ENCODE measurements around the gene AGER. TPM values are rescaled to one million over a fixed set of nuclear protein-coding genes. Genes with fewer than 3 reads are reported as not detected.

The AGER gene
- total and polyA plus RNA-seq, 7 donors = 1.9 to 10.6 (median 5.3) TPM; not detected in 1

DNA sequence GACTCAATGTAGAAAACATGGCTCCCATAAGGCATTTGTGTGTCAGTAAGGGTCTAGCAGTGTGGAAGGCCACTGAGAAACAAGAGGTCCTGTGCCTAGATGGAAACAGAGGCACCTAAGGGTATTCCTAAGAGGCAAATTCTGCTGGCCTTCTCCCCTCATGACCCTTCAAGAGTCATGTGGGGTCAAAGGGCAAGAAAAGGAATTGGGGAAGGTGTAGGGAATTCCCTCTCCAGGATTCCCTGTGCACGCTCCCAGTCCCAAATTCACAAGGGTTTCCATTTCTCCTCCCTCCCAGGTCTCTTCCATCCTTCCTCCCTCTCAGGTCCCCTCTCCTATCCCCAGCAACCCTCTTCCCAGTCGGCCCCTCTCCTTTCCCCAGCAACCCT lies 8.7 kb downstream of the AGER start:
- TF ChIP-seq EP300 (IDR thresholded peaks at IDR 0.05) = no peak
- TF ChIP-seq, protein P1, sequence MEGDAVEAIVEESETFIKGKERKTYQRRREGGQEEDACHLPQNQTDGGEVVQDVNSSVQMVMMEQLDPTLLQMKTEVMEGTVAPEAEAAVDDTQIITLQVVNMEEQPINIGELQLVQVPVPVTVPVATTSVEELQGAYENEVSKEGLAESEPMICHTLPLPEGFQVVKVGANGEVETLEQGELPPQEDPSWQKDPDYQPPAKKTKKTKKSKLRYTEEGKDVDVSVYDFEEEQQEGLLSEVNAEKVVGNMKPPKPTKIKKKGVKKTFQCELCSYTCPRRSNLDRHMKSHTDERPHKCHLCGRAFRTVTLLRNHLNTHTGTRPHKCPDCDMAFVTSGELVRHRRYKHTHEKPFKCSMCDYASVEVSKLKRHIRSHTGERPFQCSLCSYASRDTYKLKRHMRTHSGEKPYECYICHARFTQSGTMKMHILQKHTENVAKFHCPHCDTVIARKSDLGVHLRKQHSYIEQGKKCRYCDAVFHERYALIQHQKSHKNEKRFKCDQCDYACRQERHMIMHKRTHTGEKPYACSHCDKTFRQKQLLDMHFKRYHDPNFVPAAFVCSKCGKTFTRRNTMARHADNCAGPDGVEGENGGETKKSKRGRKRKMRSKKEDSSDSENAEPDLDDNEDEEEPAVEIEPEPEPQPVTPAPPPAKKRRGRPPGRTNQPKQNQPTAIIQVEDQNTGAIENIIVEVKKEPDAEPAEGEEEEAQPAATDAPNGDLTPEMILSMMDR (IDR thresholded peaks at IDR 0.05) = no peak
- no peak for TF ChIP-seq POLR2A (IDR thresholded peaks at IDR 0.05)
- no peak for TF ChIP-seq POLR2AphosphoS5 (IDR thresholded peaks at IDR 0.05)
- no peaks in the 10 kb centered on the region for H3K27me3 ChIP-seq
- DNase-seq = no peak
- peaks cover 0 to 57% (median 44%) of the 10 kb centered on the region in 4 donors for H3K4me1 ChIP-seq
- peak overlapping the region; percentile 85 to 97 (median 92) for H3K4me3 ChIP-seq
- H3K27ac ChIP-seq = peak overlapping the region; percentile 88 to 96 (median 94)
- 8 to 25% methylated on average over 2 of the region's 2 CpGs for WGBS, 2 donors
- intact Hi-C loops (cut with DNase I) = loop anchor here (5.0 to 10.0 kb wide), 2 partner anchors 351 to 508 kb away; partner anchors contain the start of genes CSNK2B, HSPA1B and LY6G5B
- no peaks in the 10 kb centered on the region for H3K9me3 ChIP-seq
- H3K36me3 ChIP-seq = peaks cover 0 to 20% (median 13%) of the 10 kb centered on the region in 4 donors

DNA sequence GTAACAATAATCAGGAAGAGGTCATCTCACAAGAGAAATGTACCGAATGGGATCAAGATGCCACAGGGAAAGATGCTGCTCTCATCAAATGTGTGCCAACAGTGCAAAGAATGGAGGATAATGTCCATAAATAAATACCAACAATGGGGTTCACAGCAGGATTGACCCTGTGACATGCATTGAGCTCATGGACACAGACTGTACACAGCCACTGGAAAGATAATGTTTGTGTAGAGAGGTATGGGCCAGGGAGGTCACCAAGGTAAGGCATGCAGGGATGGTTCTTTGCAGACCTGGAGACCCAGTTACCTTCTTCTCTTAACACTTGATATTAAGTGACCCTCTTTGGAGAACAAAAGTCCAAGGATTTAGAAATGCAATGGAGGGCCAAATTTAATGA lies 9.6 kb downstream of the AGER start:
- Histone ChIP-seq H3K4me3 (no peak overlapping the region), H3K36me3 (peaks cover 0 to 20% (median 13%) of the 10 kb centered on the region in 4 donors), H3K27ac (peak overlapping the region in 1 of 4 donors; percentile 96), H3K4me1 (peaks cover 0 to 48% (median 35%) of the 10 kb centered on the region in 4 donors), H3K27me3 (no peaks in the 10 kb centered on the region), H3K9me3 (no peaks in the 10 kb centered on the region)
- 93 to 94% methylated on average over 1 of the region's 1 CpG for WGBS, 2 donors
- intact Hi-C loops (cut with DNase I) = loop anchor here (10.0 kb wide), 1 partner anchor 350 kb away; the partner anchor contains the start of gene HSPA1B
- no peak for TF ChIP-seq EP300 (IDR thresholded peaks at IDR 0.05)
- no peak for TF ChIP-seq POLR2A (IDR thresholded peaks at IDR 0.05)
- TF ChIP-seq POLR2AphosphoS5 (IDR thresholded peaks at IDR 0.05) = no peak
- TF ChIP-seq, protein P1 (IDR thresholded peaks at IDR 0.05) = no peak
- no peak for DNase-seq

DNA sequence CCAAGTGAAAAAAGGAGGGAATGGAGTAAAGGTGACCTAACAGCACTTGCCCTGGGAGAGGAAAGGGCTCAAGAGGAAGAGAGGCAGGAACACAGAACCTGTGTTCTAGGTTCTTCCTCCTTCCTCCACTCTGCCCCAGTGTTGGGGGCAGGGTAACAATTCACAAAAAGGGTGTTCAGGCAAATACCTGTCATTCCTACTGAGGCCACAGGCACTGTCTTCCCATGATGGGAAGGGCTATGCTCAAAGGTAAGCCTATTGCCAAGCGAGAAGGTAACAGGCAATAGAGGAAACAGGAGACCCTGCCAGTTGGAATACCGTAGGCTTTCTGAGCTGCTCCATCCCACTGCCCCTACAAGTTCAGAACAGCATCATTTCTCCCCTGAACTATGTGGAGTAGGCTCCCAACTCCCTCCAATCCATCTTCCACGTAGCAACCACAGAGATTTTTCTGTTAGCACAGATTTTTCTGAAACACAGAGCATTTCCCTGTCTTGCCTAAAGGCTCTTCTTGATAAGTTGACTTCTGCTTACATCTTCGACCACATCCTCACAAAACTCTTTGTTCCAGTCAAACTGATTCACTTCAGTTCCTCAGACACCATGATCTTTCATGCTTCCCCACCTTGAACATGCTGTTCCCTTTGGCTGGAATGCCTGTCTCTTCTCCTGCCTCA lies 10.9 kb downstream of the AGER start:
- Histone ChIP-seq H3K27ac (peak overlapping the region in 1 of 4 donors; percentile 15), H3K4me3 (no peak overlapping the region), H3K27me3 (no peaks in the 10 kb centered on the region), H3K36me3 (peaks cover 7 to 32% (median 18%) of the 10 kb centered on the region in 4 donors), H3K4me1 (peaks cover 0 to 40% (median 28%) of the 10 kb centered on the region in 4 donors), H3K9me3 (no peaks in the 10 kb centered on the region)
- intact Hi-C loops (cut with DNase I) = loop anchor here (10.0 kb wide), 1 partner anchor 348 kb away; the partner anchor contains the start of gene HSPA1B
- TF ChIP-seq, protein P1 (IDR thresholded peaks at IDR 0.05) = no peak
- TF ChIP-seq POLR2A (IDR thresholded peaks at IDR 0.05) = no peak
- no peak for TF ChIP-seq POLR2AphosphoS5 (IDR thresholded peaks at IDR 0.05)
- no peak for TF ChIP-seq EP300 (IDR thresholded peaks at IDR 0.05)
- WGBS, 2 donors = 72 to 86% methylated on average over 4 of the region's 4 CpGs
- no peak for DNase-seq

DNA sequence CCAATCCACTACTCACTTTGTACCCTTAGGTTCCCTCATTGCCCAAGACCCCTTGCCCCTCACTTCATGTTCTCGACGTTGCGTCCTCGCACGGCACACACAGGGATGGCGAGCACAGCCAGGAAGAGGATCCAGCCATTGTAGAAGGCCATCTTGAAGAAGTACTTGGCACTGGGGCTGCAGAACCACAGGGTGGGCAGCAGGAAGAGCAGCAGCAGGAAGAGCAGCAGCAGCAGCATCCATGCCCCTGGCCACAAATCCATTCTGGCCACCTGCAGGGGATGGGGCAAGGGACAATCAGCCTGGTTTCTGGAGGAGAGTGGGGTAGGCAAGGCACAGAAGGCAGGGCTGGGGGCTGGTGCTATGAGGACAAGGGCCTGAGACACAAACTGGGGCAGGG lies 12.8 kb downstream of the AGER start:
- peaks cover 22 to 51% (median 26%) of the 10 kb centered on the region in 4 donors for H3K36me3 ChIP-seq
- no peaks in the 10 kb centered on the region for H3K9me3 ChIP-seq
- intact Hi-C loops (cut with DNase I) = loop anchor here (10.0 kb wide), 1 partner anchor 346 kb away; the partner anchor contains the start of gene HSPA1B
- no peaks in the 10 kb centered on the region for H3K27me3 ChIP-seq
- H3K27ac ChIP-seq = no peak overlapping the region
- no peak overlapping the region for H3K4me3 ChIP-seq
- 96 to 97% methylated on average over 6 of the region's 6 CpGs for WGBS, 2 donors
- TF ChIP-seq POLR2A (IDR thresholded peaks at IDR 0.05) = no peak
- TF ChIP-seq, protein P1 (IDR thresholded peaks at IDR 0.05) = no peak
- TF ChIP-seq EP300 (IDR thresholded peaks at IDR 0.05) = no peak
- TF ChIP-seq POLR2AphosphoS5 (IDR thresholded peaks at IDR 0.05) = no peak
- peaks cover 0 to 32% (median 18%) of the 10 kb centered on the region in 4 donors for H3K4me1 ChIP-seq
- no peak for DNase-seq

All from sigmoid colon (tissue), 7 donors.